ENCODE measurements around the gene PTK7.
A peak's percentile ranks its signal among the peaks of the same experiment; 100 is the strongest.

The PTK7 gene

DNA sequence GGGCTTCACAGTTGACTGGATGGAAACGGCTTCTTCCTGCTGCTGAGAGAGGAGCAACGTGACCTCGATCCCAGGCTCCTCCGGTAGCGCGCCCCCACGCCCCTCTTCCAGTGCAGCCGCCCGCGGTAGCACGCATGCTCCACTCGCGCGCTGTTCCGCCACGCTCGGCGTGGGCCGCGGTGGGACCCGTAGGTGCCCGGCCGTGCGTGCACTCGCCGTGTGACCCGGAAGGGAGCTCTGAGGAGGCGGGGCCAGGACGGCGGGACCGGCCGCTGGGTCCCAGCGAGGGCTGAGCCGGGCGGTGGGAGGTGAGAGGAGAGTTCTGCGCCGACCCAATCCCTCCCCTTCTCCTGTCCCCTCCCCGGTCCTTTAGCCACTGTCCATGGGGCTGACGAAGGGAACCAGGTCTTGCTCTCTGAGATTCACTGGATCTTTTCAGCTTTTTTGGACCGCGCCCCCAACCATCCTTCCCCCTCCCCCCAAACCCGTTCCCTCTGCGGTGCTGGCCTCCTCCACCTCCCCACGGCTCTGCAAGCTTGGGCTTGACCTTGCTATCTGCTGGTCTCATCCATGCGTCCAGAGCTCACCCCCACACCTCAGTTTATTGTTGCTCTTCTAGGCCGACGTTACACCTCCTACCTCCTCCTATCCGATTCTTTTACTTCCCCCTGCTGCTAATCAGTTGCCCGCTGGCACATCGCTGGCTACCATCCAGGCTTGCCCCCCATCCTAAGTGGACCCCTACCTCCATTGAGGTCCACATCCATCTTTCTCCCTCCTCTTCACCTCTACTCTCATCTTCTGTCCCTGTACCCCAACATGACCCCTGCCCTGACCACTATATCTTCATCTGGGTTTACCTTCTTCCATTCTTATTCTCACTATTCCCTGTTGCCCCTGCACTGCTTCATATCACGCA is 106.1 kb downstream of the PTK7 start, which contains the start of gene CUL9:
TSS of gene CUL9 (plus strand) at position 255 of the 919 bp plus-strand sequence. CDS start 2,115 bp downstream, outside the sequence.
- TF ChIP-seq, protein P1, sequence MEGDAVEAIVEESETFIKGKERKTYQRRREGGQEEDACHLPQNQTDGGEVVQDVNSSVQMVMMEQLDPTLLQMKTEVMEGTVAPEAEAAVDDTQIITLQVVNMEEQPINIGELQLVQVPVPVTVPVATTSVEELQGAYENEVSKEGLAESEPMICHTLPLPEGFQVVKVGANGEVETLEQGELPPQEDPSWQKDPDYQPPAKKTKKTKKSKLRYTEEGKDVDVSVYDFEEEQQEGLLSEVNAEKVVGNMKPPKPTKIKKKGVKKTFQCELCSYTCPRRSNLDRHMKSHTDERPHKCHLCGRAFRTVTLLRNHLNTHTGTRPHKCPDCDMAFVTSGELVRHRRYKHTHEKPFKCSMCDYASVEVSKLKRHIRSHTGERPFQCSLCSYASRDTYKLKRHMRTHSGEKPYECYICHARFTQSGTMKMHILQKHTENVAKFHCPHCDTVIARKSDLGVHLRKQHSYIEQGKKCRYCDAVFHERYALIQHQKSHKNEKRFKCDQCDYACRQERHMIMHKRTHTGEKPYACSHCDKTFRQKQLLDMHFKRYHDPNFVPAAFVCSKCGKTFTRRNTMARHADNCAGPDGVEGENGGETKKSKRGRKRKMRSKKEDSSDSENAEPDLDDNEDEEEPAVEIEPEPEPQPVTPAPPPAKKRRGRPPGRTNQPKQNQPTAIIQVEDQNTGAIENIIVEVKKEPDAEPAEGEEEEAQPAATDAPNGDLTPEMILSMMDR (conservative IDR thresholded peaks at IDR 0.05; ENCODE audit: low read depth, low read length) = no peak
- peak; percentile 22 for DNase-seq (ENCODE audit: low read depth)

DNA sequence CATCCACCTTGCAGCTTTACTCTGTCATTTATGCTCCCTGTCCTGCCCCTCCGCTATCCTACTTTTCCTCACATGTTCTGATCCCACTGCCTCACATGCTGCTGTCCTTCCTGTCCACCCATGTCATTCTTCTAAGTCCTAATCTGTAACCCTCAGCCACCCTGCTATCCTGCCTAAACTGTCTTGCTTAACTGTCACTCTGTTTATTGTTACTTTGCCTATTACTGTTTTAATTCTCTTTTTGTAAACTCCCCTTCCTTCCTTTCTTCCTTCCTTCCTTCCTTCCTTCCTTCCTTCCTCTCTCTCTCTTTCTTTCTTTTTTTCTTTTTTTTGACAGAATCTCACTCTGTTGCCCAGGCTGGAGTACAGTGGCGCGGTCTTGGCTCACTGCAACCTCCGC is 107.3 kb downstream of the PTK7 start:
- TF ChIP-seq, protein P1 (conservative IDR thresholded peaks at IDR 0.05; ENCODE audit: low read depth, low read length) = no peak
- no peak for DNase-seq (ENCODE audit: low read depth)
- no peak overlapping the region for H3K4me3 ChIP-seq (ENCODE audit: low read length)

More for the DNA sequence above, 106.1 kb downstream of the PTK7 start, which contains the start of gene CUL9:
- H3K4me3 ChIP-seq (ENCODE audit: low read length) = peak within 1 kb of the TSS; percentile 87

DNA sequence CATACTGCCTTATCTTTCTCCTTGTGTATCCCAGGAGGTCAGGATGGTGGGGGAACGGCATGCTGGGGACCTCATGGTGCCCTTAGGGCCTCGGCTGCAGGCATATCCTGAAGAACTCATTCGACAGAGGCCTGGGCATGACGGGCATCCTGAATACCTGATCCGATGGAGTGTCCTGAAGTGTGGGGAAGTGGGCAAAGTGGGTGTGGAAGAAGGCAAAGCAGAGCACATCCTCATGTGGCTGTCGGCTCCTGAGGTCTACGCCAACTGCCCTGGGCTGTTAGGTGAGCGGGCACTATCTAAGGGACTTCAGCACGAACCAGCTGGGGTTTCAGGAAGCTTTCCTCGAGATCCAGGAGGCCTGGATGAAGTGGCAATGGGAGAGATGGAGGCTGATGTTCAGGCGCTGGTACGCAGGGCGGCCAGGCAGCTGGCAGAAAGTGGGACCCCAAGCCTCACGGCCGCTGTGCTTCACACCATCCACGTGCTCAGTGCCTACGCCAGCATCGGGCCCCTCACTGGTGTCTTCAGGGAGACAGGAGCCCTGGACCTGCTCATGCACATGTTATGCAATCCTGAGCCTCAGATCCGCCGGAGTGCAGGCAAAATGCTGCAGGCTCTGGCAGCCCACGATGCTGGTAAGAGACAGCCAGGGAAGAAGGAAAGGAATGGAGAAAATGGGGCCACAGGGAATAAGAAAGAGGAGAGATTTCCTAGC is 108.3 kb downstream of the PTK7 start:
- TF ChIP-seq, protein P1 (conservative IDR thresholded peaks at IDR 0.05; ENCODE audit: low read depth, low read length) = no peak
- no peak for DNase-seq (ENCODE audit: low read depth)
- H3K4me3 ChIP-seq (ENCODE audit: low read length) = no peak overlapping the region

GRCh38 chr6:43185391-43185985 is 109.4 kb downstream of the PTK7 start:
- DNase-seq (ENCODE audit: low read depth) = no peak
- no peak overlapping the region for H3K4me3 ChIP-seq (ENCODE audit: low read length)
- TF ChIP-seq, protein P1 (conservative IDR thresholded peaks at IDR 0.05; ENCODE audit: low read depth, low read length) = no peak

- no peak overlapping the region for H3K4me3 ChIP-seq (ENCODE audit: low read length)
- no peak for DNase-seq (ENCODE audit: low read depth)
- TF ChIP-seq, protein P1 (conservative IDR thresholded peaks at IDR 0.05; ENCODE audit: low read depth, low read length) = no peak
Measured at GRCh38 chr6:43186019-43186418, 109.9 kb downstream of the PTK7 start.

GRCh38 chr6:43186706-43187105 is 110.6 kb downstream of the PTK7 start:
- H3K4me3 ChIP-seq (ENCODE audit: low read length) = no peak overlapping the region
- DNase-seq (ENCODE audit: low read depth) = no peak
- TF ChIP-seq, protein P1 (conservative IDR thresholded peaks at IDR 0.05; ENCODE audit: low read depth, low read length) = no peak
